ENCODE results near the gene EFNB2. TPM values are rescaled to one million over a fixed set of nuclear protein-coding genes. Genes with fewer than 3 reads are reported as not detected.

EFNB2 gene
- total and polyA plus RNA-seq, 9 of the 15 experiments (the other 6 are each of a cell fraction or from before 2014, with no cell fraction given), result 0.01 to 0.29 (median 0.18) TPM

DNA sequence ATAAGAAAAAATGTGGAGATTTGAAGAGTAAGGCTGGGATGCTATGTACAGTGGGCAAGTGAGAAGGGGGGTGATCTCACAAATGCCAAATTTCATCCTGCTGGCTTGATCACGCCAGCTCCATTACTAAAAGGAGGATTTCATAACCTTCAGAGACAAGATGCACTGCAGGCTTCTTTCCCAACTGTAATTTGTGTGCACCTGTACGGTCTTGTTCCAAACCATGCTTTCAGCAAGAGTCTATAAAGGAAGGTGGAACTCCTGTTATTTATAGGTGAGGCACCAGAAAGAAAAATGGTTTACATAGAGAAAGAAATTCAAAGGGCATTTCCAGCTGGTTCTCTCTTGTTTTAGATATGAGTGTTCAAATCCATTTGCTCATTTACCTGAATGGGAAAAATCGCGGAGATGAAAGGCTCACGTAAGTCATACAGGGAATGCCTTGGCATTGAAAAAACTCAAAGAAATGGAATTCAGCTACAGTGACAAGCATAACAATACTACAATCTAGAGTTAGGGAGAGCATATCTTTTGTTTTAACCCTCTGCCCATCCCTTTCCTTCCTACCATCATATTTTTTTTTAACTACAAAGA, 13.3 kb downstream of the EFNB2 start (continued):
- TF ChIP-seq HMG20B (CRISPR knock-in tag; IDR thresholded peaks at IDR 0.05) (no peak), ZC3H11A (IDR thresholded peaks at IDR 0.05; ENCODE audit: low read depth, low read length) (no peak), SNIP1 (IDR thresholded peaks at IDR 0.05; ENCODE audit: low read depth) (no peak), FIP1L1 (IDR thresholded peaks at IDR 0.05; ENCODE audit: low read depth, low read length, poor library complexity, severe bottlenecking) (no peak), NFIX (CRISPR knock-in tag; IDR thresholded peaks at IDR 0.05; ENCODE audit: low read depth) (no peak)

DNA sequence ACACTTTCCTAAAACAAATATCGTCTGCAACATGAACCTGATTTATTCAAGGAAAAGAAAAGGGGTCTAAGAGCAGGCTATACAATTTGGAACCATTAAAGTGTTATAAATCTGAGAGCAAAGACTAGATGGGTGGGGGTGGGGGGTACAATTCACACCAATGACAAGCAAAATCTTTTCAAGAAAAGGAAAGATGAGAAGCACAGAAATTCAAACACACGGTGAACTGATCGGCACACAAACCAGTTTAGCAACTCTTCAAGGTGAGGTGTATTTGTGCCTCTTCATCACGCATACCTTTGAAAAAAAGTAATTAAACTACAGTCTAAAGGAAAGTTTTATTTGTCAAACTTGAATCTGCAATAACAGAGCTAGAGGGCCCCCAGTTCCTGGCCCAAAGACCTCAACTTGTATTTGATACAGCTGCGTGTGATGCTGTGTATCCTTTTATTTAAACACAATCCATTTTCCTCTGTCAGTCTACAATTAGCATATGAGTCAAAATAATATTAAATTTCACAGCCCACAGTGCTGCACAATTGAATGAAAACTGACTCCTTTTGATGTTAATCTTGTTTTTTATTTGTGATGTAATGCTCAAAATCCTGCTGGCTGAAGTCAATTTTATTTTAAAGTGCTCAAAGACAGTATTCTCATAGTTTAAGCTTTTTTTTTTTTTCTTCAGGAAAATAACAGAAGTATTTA, 14.2 kb downstream of the EFNB2 start:
- no peaks in the 10 kb centered on the region for H3K9me3 ChIP-seq (replicated peaks; ENCODE audit: control insufficient read depth, insufficient read depth, low read depth, low read length)
- no peaks in the 10 kb centered on the region for H3K4me1 ChIP-seq (replicated peaks in 1 of 2; ENCODE audit: control insufficient read depth in 2 of 2, insufficient read depth in 2 of 2, low read length in 2 of 2)
- ATAC-seq (no peak), FAIRE-seq (no peak), DNase-seq (ENCODE audit: extremely low read depth in 1 of 4, low spot score in 3 of 4) (no peak)
- no TSS peak for BruUV-seq (replicated peaks)
- H3K9ac ChIP-seq (ENCODE audit: insufficient read depth in 1 of 2, low read depth in 2 of 2, low read length in 2 of 2), result no peak overlapping the region
- no peaks in the 10 kb centered on the region for H3K36me3 ChIP-seq (ENCODE audit: control insufficient read depth, insufficient read depth, low read length)
- H3K27ac ChIP-seq (ENCODE audit: extremely low read depth, low read depth, low read length), result no peak overlapping the region
- no peak overlapping the region for H3K4me3 ChIP-seq
- ChIA-PET CTCF (ENCODE audit: low intra/inter-chr PET ratio) (interaction anchor here (0.7 kb wide), 1 partner anchor 242 kb away, joined by 3 read pairs; no protein-coding TSS in a partner anchor), POLR2A (no interaction called here)
- no peaks in the 10 kb centered on the region for H3K9me1 ChIP-seq (ENCODE audit: control insufficient read depth, insufficient read depth, low read length)
- H3K79me2 ChIP-seq (ENCODE audit: control insufficient read depth, insufficient read depth, low read length), result no peaks in the 10 kb centered on the region
- intact Hi-C loops (cut with micrococcal nuclease), result no loop called here
- no peaks in the 10 kb centered on the region for H4K20me1 ChIP-seq (replicated peaks; ENCODE audit: control insufficient read depth, insufficient read depth, low read length)
- H3K27me3 ChIP-seq (ENCODE audit: control insufficient read depth in 2 of 2, insufficient read depth in 2 of 2, low read length in 2 of 2), result no peaks in the 10 kb centered on the region
- in situ Hi-C loops (cut with MboI), result no loop called here
- 2% methylated on average over 4 of the region's 5 CpGs for WGBS (ENCODE audit: insufficient coverage, low coverage, missing lambda C conversion rate)
- H3K4me2 ChIP-seq (ENCODE audit: insufficient read depth, low read length), result no peak overlapping the region
- no peak overlapping the region for H2AFZ ChIP-seq (ENCODE audit: low read depth, low read length)
- TF ChIP-seq KLF16 (IDR thresholded peaks at IDR 0.05) (no peak), XRCC3 (IDR thresholded peaks at IDR 0.05) (no peak)
- TF ChIP-seq, protein P1, sequence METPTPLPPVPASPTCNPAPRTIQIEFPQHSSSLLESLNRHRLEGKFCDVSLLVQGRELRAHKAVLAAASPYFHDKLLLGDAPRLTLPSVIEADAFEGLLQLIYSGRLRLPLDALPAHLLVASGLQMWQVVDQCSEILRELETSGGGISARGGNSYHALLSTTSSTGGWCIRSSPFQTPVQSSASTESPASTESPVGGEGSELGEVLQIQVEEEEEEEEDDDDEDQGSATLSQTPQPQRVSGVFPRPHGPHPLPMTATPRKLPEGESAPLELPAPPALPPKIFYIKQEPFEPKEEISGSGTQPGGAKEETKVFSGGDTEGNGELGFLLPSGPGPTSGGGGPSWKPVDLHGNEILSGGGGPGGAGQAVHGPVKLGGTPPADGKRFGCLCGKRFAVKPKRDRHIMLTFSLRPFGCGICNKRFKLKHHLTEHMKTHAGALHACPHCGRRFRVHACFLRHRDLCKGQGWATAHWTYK (CRISPR knock-in tag; IDR thresholded peaks at IDR 0.05), result no peak
- TF ChIP-seq, protein P2, sequence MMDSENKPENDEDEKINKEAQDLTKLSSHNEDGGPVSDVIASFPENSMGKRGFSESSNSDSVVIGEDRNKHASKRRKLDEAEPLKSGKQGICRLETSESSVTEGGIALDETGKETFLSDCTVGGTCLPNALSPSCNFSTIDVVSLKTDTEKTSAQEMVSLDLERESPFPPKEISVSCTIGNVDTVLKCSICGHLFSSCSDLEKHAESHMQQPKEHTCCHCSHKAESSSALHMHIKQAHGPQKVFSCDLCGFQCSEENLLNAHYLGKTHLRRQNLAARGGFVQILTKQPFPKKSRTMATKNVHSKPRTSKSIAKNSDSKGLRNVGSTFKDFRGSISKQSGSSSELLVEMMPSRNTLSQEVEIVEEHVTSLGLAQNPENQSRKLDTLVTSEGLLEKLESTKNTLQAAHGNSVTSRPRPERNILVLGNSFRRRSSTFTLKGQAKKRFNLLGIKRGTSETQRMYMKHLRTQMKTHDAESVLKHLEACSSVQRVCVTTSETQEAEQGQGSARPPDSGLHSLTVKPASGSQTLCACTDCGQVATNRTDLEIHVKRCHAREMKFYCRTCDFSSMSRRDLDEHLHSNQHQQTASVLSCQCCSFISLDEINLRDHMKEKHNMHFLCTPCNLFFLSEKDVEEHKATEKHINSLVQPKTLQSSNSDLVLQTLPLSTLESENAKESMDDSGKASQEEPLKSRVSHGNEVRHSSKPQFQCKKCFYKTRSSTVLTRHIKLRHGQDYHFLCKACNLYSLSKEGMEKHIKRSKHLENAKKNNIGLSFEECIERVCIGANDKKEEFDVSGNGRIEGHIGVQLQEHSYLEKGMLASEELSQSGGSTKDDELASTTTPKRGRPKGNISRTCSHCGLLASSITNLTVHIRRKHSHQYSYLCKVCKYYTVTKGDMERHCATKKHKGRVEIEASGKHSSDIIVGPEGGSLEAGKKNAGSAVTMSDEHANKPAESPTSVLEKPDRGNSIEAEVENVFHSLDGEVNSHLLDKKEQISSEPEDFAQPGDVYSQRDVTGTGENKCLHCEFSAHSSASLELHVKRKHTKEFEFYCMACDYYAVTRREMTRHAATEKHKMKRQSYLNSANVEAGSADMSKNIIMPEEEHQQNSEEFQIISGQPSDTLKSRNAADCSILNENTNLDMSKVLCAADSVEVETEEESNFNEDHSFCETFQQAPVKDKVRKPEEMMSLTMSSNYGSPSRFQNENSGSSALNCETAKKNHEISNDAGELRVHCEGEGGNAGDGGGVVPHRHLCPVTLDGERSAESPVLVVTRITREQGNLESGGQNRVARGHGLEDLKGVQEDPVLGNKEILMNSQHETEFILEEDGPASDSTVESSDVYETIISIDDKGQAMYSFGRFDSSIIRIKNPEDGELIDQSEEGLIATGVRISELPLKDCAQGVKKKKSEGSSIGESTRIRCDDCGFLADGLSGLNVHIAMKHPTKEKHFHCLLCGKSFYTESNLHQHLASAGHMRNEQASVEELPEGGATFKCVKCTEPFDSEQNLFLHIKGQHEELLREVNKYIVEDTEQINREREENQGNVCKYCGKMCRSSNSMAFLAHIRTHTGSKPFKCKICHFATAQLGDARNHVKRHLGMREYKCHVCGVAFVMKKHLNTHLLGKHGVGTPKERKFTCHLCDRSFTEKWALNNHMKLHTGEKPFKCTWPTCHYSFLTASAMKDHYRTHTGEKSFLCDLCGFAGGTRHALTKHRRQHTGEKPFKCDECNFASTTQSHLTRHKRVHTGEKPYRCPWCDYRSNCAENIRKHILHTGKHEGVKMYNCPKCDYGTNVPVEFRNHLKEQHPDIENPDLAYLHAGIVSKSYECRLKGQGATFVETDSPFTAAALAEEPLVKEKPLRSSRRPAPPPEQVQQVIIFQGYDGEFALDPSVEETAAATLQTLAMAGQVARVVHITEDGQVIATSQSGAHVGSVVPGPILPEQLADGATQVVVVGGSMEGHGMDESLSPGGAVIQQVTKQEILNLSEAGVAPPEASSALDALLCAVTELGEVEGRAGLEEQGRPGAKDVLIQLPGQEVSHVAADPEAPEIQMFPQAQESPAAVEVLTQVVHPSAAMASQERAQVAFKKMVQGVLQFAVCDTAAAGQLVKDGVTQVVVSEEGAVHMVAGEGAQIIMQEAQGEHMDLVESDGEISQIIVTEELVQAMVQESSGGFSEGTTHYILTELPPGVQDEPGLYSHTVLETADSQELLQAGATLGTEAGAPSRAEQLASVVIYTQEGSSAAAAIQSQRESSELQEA (IDR thresholded peaks at IDR 0.05; ENCODE audit: low read depth), result no peak
- TF ChIP-seq, protein P3, sequence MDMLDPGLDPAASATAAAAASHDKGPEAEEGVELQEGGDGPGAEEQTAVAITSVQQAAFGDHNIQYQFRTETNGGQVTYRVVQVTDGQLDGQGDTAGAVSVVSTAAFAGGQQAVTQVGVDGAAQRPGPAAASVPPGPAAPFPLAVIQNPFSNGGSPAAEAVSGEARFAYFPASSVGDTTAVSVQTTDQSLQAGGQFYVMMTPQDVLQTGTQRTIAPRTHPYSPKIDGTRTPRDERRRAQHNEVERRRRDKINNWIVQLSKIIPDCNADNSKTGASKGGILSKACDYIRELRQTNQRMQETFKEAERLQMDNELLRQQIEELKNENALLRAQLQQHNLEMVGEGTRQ (CRISPR knock-in tag; IDR thresholded peaks at IDR 0.05), result no peak

Data from K562 (cell line).